Measurements from ENCODE around the gene ZNF410.

Gene ZNF410

DNA sequence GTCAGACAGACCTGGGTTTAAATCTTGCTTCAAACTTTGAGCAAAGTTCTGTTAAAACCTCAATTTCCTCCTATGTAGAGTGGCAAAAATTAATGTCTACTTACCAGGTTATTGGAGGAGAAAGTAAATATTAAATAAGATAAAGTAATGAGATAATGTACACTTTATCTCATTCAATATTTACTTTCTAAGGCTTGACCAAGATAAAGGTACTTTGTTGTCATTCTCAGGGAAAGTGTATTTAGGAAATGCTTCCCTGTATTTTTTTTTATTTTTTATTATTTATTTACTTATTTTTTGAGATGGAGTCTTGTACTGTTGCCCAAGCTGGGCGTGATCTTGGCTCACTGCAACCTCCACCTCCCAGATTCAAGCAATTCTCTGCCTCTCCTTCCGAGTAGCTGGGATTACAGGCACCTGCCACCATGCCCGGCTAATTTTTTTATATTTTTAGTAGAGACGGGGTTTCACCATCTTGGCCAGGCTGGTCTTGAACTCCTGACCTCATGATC, 58.6 kb downstream of the ZNF410 start:
- FAIRE-seq (no peak), DNase-seq (ENCODE audit: insufficient read length, low spot score) (no peak)

DNA sequence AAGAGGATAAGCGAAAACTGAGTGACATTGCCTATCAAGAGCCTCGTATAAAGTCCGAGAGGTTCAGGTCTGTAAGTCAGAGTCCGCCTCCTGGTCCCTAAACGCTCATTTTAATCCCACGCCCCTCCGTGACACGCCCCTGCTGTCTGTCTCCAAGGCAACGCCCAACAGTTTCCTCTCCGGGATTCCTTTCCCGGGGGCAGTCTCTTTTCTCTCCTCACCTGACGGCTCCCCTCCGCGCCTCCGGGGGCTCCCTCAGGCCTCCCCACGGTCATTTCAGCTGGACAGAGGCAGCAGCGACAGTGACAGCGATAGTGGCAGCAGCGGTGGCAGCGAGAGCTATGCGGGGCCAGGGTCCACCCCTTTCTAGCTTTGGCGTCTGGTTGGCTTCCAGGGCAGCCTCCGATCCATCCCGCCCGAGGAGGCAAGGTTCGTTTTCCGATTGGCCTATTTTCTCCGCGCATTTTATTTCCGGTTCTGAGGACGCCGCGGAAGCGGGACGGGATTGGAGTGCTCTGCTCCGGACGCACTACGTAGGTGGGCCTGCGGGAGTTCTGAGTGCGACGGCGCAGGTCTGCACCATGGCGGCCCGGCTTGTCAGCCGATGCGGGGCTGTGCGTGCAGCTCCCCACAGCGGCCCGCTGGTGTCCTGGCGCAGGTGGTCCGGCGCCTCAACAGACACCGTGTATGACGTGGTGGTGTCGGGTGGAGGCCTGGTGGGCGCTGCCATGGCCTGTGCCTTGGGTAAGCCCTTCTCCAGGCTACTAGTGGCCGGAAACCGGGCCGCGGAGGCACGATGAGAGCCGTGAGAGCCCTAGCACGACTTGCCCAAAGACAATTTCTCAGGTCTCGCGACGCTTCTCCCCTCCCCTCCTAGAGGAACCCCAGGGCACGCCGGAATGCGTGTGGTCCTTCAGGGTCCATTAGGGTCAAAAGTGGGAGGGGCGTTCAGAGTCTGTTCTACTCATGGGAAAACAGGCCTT, 63.4 kb downstream of the ZNF410 start, which contains the start of the genes COQ6 and FAM161B:
Gene COQ6 (plus strand): TSS at position 551 of the 983 bp plus-strand sequence. CDS start 31 bp downstream, at position 582.
Gene FAM161B (minus strand): TSS at position 343 of the 983 bp plus-strand sequence. CDS start 68 bp downstream, at position 275.
- FAIRE-seq (peak; percentile 99), DNase-seq (ENCODE audit: insufficient read length, low spot score) (peak; percentile 99)

- DNase-seq (ENCODE audit: insufficient read length, low spot score) (no peak), FAIRE-seq (peak; percentile 89)
Observed at GRCh38 chr14:73953731-73954130, 67.1 kb downstream of the ZNF410 start.

DNA sequence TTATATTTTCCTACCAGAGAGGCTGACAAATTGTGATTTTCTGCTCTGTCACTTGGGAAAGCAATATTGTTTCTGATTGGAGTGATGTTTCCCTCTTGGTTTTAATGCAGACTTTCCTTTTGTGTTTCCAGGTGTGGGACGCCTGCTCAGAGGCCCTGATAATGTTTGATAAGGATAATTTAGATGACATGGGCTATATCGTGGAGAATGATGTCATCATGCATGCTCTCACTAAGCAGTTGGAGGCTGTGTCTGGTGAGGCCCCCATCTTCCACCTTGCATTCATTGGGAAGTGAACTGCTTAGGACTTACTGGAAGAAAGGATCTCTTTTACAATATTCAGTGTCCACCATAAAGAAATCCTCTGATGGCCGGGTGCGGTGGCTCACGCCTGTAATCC, 69.0 kb downstream of the ZNF410 start:
- no peak for FAIRE-seq
- no peak for DNase-seq (ENCODE audit: insufficient read length, low spot score)

GRCh38 chr14:73958591-73958990, 71.9 kb downstream of the ZNF410 start:
- FAIRE-seq (peak; percentile 63), DNase-seq (ENCODE audit: insufficient read length, low spot score) (no peak)

- DNase-seq (ENCODE audit: insufficient read length, low spot score): no peak
- FAIRE-seq: peak; percentile 74
Observed at GRCh38 chr14:73961192-73961591, 74.5 kb downstream of the ZNF410 start.

DNA sequence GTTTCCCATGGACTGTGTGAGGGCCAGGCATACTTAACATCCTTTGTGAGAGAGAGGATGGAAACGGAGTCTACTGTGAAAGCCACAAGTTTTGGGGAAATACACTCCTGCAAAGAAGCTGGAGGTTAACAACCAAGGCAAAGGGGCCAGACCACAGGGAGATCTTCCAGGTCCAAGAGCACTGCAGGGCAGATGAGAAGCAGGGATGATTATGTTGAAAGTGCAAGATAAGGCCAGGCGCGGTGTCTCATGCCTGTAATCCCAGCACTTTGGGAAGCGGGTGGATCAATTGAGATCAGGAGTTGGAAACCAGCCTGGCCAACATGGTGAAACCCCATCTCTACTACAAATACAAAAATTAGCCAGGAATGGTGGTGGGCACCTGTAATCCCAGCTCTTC, 78.6 kb downstream of the ZNF410 start:
- DNase-seq (ENCODE audit: insufficient read length, low spot score) (no peak), FAIRE-seq (no peak)

- DNase-seq (ENCODE audit: insufficient read length, low spot score) (no peak), FAIRE-seq (peak; percentile 23)
Observed at GRCh38 chr14:73968885-73969284, 82.2 kb downstream of the ZNF410 start.

DNA sequence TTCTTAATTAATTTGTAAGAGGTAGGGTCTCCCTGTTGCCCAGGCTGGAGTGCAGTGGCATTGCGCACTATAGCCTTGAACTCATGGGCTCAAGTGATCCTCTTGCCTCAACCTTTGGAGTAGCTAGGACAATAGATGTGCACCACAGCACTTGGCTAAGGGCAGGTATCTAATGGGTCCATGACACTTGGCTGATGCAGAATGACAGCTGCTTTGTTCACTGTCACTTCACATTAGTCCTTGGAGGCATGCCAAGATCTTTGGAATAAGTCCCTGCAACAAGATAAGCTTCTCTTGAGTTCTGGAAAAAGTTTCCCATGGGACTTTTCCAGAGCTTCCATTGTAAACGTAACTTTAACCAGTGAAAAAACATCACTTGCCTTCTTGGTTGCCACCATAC, 86.8 kb downstream of the ZNF410 start:
- FAIRE-seq (peak; percentile 90), DNase-seq (ENCODE audit: insufficient read length, low spot score) (no peak)

GRCh38 chr14:73976125-73976524, 89.5 kb downstream of the ZNF410 start:
- FAIRE-seq (peak; percentile 20), DNase-seq (ENCODE audit: insufficient read length, low spot score) (no peak)

DNA sequence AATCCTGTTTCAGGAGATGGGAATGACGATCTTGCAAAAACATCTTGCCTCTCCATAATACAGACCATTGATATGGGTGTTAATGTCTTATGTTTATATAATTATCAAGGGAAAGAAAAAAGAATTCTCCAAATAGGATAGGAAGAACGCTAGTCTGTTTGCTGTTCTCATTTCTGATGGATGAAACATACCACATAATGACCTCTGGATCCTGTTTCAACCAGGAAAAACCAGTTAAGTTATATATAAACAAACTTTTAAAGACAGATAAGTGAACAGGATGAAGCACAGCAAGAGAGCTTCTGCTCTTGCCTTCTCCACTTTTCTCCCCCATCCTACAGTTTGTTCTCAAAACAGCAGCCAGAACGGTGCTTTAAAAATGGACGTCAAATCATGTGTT, 91.2 kb downstream of the ZNF410 start:
- no peak for FAIRE-seq
- DNase-seq (ENCODE audit: insufficient read length, low spot score): no peak

Data from HTR-8/SVneo (cell line).